Activated T-helper 2 cell treated with anti-CD3 and anti-CD28 coated beads, Interferon-gamma antibody, Interleukin-2, Interleukin-4, amounts not matched to agents 10 μg/mL and 5 μg/mL and 100 μg/mL, durations not matched to agents 14 hours and 24 hours and 36 hours (primary cell): ENCODE data around the gene MMS19. TPM values are rescaled to one million over a fixed set of nuclear protein-coding genes. Genes with fewer than 3 reads are reported as not detected.
A peak's percentile ranks its signal among the peaks of the same experiment; 100 is the strongest.

Source experiments
- DNase-seq: peaks from one replicate; pipeline ENCODE4 v3.0.0; 2021; ENCODE audit warnings: low spot score
- H3K27ac Mint-ChIP-seq: one replicate; pipeline ENCODE4 v1.8.0; 2021; ENCODE audit warnings: mixed read lengths
- H3K27me3 Mint-ChIP-seq: one replicate; pipeline ENCODE4 v1.8.0; 2021; ENCODE audit warnings: low read depth, mixed read lengths
- H3K36me3 Mint-ChIP-seq: one replicate; pipeline ENCODE4 v1.8.0; 2021; ENCODE audit warnings: low read depth, mixed read lengths
- H3K4me1 Mint-ChIP-seq: one replicate; pipeline ENCODE4 v1.8.0; 2021; ENCODE audit warnings: low read depth, mixed read lengths
- H3K4me3 Mint-ChIP-seq: one replicate; pipeline ENCODE4 v1.8.0; 2021; ENCODE audit warnings: low read depth, mild to moderate bottlenecking, moderate library complexity, mixed read lengths
- H3K9me3 Mint-ChIP-seq: one replicate; pipeline ENCODE4 v1.8.0; 2021; ENCODE audit warnings: mixed read lengths
- intact Hi-C: fragments of 100-400 bp; cut with micrococcal nuclease; formaldehyde crosslinking; loops from one replicate; pipeline ENCODE4 v1.15.1; 2023
- total RNA-seq: library from RNA; stranded (reverse); gene quantifications from 2 replicates; pipeline ENCODE4 v1.2.3, GENCODE V29; 2022

The MMS19 gene
- total RNA-seq: 106 and 108 TPM in 2 replicates

DNA sequence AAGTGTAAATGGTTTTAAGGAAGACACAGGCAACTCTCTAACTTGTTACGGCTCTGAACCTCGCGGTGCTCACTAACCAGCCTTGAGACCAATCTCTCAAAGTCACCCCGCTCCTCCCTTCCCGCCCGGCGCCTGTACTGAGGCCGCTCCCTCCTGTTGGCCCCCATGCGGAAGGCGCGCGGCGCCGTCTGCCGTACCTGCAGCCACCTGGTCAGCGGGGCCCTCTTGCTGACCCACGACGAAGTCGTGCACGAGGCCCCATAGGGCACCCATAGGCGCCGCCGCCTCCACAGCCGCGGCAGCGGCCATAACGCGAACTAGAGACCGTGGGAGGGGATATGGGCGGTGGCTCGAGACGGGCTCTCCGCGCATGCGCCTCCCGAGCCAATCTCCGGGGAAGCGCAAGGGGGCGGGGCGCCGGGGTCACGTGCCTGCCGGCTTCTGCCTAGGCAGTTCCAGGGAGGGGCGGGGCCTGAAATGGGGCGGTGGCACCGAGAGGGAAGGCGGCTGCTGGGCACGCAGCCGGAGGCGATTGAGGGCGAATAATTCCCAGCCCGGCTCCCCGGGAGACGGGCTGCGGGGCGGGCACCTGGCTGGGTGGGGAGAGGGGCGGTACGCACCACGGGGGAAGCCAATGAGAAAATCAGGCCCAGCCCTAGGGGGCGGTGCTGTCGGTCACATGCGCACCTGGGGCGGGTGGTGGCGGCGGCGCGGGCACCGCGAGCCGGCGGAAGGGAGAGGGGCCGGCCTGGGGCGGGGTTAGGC, at the start of gene MMS19:
Gene MMS19, minus strand, starts transcription at position 347 of the 765 bp plus-strand sequence. Its CDS starts 38 bp downstream, at position 309.
- H3K36me3 Mint-ChIP-seq: peaks cover 15% of the 10 kb centered on the region
- peak within 1 kb of the TSS; percentile 99 for H3K27ac Mint-ChIP-seq
- DNase-seq: peak; percentile 99
- H3K27me3 Mint-ChIP-seq: peaks cover 33% of the 10 kb centered on the region
- peaks cover 34% of the 10 kb centered on the region for H3K4me1 Mint-ChIP-seq
- H3K9me3 Mint-ChIP-seq: no peaks in the 10 kb centered on the region
- H3K4me3 Mint-ChIP-seq: peak within 1 kb of the TSS; percentile 91
- intact Hi-C loops: loop anchor here (1.0 to 5.0 kb wide), 8 partner anchors 45 to 206 kb away; partner anchors contain the start of genes ARHGAP19, EXOSC1, FRAT1 and FRAT2

DNA sequence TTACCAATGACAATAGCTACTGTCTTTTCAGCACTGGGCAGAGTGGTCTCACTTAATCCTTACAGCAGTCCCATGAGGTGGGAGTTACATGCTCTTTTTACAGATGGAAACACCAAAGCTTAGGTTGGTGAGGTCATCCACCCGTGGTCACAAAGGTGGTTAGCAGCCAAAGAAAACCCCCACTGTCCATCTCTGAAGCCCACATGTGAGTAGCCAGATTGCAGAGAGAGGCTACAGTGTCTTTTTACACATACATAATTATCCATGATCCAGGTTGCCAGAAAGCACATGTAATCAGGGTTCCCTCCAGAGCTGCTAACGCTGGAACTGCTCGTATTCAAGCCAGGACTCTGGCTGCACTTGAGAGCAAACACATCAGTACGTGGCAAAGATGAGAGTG, 49.7 kb upstream of the MMS19 start:
- H3K4me1 Mint-ChIP-seq: peaks cover 11% of the 10 kb centered on the region
- no peaks in the 10 kb centered on the region for H3K36me3 Mint-ChIP-seq
- no peaks in the 10 kb centered on the region for H3K27me3 Mint-ChIP-seq
- H3K27ac Mint-ChIP-seq: no peak overlapping the region
- H3K4me3 Mint-ChIP-seq: no peak overlapping the region
- intact Hi-C loops: no loop called here
- DNase-seq: no peak
- no peaks in the 10 kb centered on the region for H3K9me3 Mint-ChIP-seq

DNA sequence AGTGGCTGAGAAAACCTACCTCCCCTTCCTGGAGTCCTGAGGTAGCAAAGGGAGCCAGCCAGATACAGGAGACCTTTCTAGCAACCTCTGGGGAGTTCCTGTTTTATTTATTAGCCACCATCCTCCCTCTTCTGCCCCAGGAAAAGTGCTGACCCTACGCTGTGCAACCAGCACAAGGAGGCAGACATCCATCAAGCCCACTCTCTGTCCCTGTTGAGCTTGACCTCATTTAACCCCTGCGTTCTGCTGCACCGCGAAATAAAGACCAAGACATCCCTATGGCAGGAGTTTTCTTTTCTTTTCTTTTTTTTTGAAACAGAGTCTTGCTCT, 49.0 kb upstream of the MMS19 start:
- DNase-seq: no peak
- no peaks in the 10 kb centered on the region for H3K27me3 Mint-ChIP-seq
- no peak overlapping the region for H3K4me3 Mint-ChIP-seq
- no peaks in the 10 kb centered on the region for H3K9me3 Mint-ChIP-seq
- intact Hi-C loops: no loop called here
- no peaks in the 10 kb centered on the region for H3K36me3 Mint-ChIP-seq
- H3K4me1 Mint-ChIP-seq: peaks cover 18% of the 10 kb centered on the region
- no peak overlapping the region for H3K27ac Mint-ChIP-seq

GRCh38 chr10:97546456-97547270, 48.4 kb upstream of the MMS19 start:
- peaks cover 22% of the 10 kb centered on the region for H3K4me1 Mint-ChIP-seq
- H3K9me3 Mint-ChIP-seq: no peaks in the 10 kb centered on the region
- no peaks in the 10 kb centered on the region for H3K27me3 Mint-ChIP-seq
- H3K4me3 Mint-ChIP-seq: no peak overlapping the region
- DNase-seq: no peak
- no peak overlapping the region for H3K27ac Mint-ChIP-seq
- no peaks in the 10 kb centered on the region for H3K36me3 Mint-ChIP-seq
- intact Hi-C loops: no loop called here

GRCh38 chr10:97543025-97543546, 44.9 kb upstream of the MMS19 start:
- Mint-ChIP-seq H3K4me1 (peaks cover 22% of the 10 kb centered on the region), H3K9me3 (no peaks in the 10 kb centered on the region)
- intact Hi-C loops: loop anchor here (2.0 kb wide), 1 partner anchor 44 kb away; the partner anchor contains the start of genes MMS19 and UBTD1

DNA sequence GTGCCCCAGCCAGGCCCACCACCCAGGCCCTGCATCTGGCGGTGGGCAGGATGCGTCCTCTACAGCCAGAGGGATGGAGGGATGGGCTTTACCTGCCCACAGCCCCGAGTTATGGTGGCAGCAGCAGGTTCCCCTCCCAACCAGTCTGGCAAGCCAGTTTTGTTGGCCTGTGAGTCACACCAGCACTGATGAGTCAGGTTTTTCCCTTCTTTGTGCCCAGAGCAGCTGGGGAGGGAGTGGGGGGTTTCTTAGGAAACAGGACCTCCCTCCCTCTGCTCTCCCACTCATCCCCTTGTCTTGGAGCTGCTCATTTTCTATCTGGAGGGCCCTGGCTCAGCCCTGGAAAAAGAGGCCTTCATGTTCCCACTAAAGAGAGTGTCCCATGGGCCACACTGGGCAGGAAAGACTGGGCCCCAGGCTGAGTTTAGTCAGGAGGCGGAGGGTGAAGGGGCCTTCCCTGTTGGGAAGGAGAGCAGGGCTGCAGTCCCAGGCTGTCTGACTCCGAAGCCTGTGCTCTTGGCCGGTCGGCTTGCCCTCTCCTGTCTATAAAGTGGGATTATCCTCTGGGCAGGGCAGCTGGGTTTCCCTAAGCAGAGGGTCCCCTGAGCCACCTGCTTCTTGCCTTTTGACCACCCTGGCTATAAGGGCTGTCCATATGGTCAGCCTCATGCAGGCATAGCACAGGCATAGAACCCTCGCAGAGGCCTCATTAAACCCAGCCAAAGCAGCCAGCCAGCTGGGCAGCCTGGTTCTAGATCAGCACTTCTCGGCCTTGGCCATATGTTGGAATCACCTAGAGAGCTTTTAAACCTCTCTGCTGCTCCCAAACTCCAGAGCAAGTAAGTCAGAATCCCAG, 44.2 kb upstream of the MMS19 start:
- no peaks in the 10 kb centered on the region for H3K9me3 Mint-ChIP-seq
- peaks cover 22% of the 10 kb centered on the region for H3K4me1 Mint-ChIP-seq
- no peak for DNase-seq
- H3K27ac Mint-ChIP-seq: peak overlapping the region; percentile 65
- intact Hi-C loops: loop anchor here (2.0 kb wide), 1 partner anchor 44 kb away; the partner anchor contains the start of genes MMS19 and UBTD1
- H3K27me3 Mint-ChIP-seq: no peaks in the 10 kb centered on the region
- H3K36me3 Mint-ChIP-seq: no peaks in the 10 kb centered on the region
- no peak overlapping the region for H3K4me3 Mint-ChIP-seq

More at GRCh38 chr10:97543025-97543546, 44.9 kb upstream of the MMS19 start:
- H3K4me3 Mint-ChIP-seq: no peak overlapping the region
- peak overlapping the region; percentile 43 for H3K27ac Mint-ChIP-seq
- no peaks in the 10 kb centered on the region for H3K36me3 Mint-ChIP-seq
- peak; percentile 18 for DNase-seq
- no peaks in the 10 kb centered on the region for H3K27me3 Mint-ChIP-seq

DNA sequence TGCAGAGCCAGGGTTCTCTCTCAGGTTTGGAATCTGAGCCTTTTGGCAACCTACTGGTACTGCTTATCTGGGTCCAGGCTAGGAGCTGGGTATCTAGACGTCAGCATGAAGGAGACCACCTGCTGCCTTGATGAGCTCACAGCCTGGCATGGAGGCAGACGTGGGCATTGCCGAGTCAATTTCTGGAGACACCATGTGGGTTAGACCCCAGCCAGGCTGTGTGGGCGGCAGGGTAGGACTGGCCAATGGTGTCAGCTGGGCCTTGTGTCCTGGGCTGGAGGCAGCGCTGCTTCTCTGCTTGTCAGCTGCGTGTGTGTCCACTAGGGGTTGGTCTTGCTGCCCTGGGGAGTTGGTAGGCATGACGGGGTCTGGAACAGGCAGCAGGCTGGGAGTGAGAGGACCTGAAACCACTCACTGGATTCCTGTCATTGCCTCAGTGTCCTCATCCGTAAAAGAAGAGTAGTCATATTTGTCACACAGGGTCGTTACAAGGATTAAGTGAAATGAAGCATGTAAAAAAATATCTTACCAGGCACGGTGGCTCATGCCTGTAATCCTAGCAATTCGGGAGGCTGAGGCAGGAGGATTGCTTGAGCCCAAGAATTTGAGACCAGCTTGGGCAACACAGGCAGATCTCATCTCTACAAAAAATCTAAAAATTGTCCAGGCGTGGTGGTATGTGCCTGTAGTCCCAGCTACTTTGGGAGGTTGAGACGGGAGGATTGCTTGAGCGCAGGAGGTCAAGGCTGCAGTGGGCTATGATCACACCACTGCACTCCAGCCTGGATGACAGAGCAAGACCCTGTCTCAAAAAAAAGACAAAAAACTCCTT, 42.7 kb upstream of the MMS19 start:
- H3K9me3 Mint-ChIP-seq: no peaks in the 10 kb centered on the region
- DNase-seq: no peak
- H3K4me1 Mint-ChIP-seq: peaks cover 22% of the 10 kb centered on the region
- no peaks in the 10 kb centered on the region for H3K27me3 Mint-ChIP-seq
- H3K4me3 Mint-ChIP-seq: no peak overlapping the region
- no peak overlapping the region for H3K27ac Mint-ChIP-seq
- no peaks in the 10 kb centered on the region for H3K36me3 Mint-ChIP-seq
- intact Hi-C loops: no loop called here

- intact Hi-C loops: no loop called here
- no peaks in the 10 kb centered on the region for H3K36me3 Mint-ChIP-seq
- H3K27me3 Mint-ChIP-seq: no peaks in the 10 kb centered on the region
- no peak overlapping the region for H3K27ac Mint-ChIP-seq
- H3K4me1 Mint-ChIP-seq: peaks cover 21% of the 10 kb centered on the region
- H3K4me3 Mint-ChIP-seq: no peak overlapping the region
- H3K9me3 Mint-ChIP-seq: no peaks in the 10 kb centered on the region
- DNase-seq: no peak
These were observed 41.4 kb upstream of the MMS19 start for GRCh38 chr10:97539523-97540200.

DNA sequence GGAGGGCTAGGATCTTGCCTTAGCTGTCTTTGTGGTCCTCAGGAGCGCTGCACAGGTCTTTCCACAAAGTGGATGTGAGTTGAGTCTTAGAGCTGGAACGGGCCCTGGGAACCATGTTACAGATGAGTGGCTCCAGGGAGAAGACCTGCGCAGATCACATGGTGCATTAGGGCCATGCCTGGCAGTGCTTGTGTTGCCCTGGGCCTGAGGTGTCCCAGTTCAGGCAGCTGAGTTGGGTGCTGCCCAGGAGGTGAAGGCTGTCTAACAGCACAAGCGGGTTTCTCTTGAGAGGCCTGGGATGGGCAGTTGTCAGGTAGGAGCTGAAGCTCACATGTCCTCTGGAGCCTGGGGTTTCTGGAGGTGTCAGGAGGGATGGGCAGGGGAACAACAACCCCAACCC, 40.6 kb upstream of the MMS19 start:
- peaks cover 22% of the 10 kb centered on the region for H3K4me1 Mint-ChIP-seq
- H3K27me3 Mint-ChIP-seq: no peaks in the 10 kb centered on the region
- no peaks in the 10 kb centered on the region for H3K36me3 Mint-ChIP-seq
- no peaks in the 10 kb centered on the region for H3K9me3 Mint-ChIP-seq
- H3K27ac Mint-ChIP-seq: no peak overlapping the region
- intact Hi-C loops: no loop called here
- no peak for DNase-seq
- no peak overlapping the region for H3K4me3 Mint-ChIP-seq

DNA sequence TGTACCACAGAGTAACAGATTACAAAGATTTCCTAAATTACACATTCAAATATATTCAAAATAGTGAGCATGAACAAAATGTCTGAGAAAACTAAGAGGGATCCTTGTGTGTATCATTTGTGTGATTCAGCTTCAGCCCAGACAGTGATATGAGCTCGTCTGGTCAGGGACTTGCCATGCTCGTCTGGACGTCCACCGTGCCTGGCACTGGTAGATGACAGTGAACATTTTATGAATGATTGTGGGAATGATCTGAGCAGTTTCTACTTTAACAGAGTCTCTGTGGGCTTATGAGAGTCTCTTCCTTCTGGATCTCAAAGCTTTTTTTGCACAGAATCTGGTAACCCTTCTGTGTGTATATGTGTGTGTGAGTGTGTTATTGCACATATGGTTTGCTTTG, 40.2 kb upstream of the MMS19 start:
- Mint-ChIP-seq H3K9me3 (no peaks in the 10 kb centered on the region), H3K36me3 (no peaks in the 10 kb centered on the region), H3K4me3 (no peak overlapping the region), H3K27ac (no peak overlapping the region), H3K4me1 (peaks cover 18% of the 10 kb centered on the region), H3K27me3 (no peaks in the 10 kb centered on the region)
- intact Hi-C loops: no loop called here
- DNase-seq: no peak

- H3K4me1 Mint-ChIP-seq: peaks cover 8% of the 10 kb centered on the region
- no peak overlapping the region for H3K27ac Mint-ChIP-seq
These were observed 39.1 kb upstream of the MMS19 start for GRCh38 chr10:97537186-97537869.

More at GRCh38 chr10:97537186-97537869, 39.1 kb upstream of the MMS19 start:
- no peaks in the 10 kb centered on the region for H3K36me3 Mint-ChIP-seq
- intact Hi-C loops: no loop called here
- H3K4me3 Mint-ChIP-seq: no peak overlapping the region
- no peaks in the 10 kb centered on the region for H3K27me3 Mint-ChIP-seq
- DNase-seq: no peak
- no peaks in the 10 kb centered on the region for H3K9me3 Mint-ChIP-seq
